ENCODE data around the gene ARHGAP8.

DNA sequence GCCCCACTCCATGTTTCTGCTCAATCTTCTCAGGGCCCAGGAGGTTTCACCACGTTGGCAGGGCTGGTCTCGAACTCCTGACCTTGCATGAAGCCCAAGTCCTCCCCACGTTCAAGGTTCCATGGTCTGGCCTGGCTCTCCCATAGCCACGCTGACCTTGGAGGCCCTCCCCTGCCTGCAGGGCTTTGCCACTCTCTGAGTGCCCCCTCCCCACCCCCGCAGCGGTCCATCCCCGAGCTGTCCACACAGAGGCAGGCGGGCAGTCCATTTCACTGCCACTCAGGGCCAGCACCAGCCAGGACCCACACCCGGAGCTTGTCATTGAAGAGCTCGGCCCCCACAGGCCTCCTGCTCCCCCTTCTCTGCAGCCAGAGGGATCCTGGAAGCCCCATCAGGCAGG, 30.7 kb downstream of the ARHGAP8 start:
- TF ChIP-seq, protein P1, sequence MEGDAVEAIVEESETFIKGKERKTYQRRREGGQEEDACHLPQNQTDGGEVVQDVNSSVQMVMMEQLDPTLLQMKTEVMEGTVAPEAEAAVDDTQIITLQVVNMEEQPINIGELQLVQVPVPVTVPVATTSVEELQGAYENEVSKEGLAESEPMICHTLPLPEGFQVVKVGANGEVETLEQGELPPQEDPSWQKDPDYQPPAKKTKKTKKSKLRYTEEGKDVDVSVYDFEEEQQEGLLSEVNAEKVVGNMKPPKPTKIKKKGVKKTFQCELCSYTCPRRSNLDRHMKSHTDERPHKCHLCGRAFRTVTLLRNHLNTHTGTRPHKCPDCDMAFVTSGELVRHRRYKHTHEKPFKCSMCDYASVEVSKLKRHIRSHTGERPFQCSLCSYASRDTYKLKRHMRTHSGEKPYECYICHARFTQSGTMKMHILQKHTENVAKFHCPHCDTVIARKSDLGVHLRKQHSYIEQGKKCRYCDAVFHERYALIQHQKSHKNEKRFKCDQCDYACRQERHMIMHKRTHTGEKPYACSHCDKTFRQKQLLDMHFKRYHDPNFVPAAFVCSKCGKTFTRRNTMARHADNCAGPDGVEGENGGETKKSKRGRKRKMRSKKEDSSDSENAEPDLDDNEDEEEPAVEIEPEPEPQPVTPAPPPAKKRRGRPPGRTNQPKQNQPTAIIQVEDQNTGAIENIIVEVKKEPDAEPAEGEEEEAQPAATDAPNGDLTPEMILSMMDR (IDR thresholded peaks at IDR 0.05) = no peak
- TF ChIP-seq POLR2A (IDR thresholded peaks at IDR 0.05) = no peak

Data from prostate gland (tissue), 2 donors.